Gastrocnemius medialis (tissue), 4 donors: ENCODE results near the gene AJAP1. TPM values are rescaled to one million over a fixed set of nuclear protein-coding genes. Genes with fewer than 3 reads are reported as not detected.

Experiments used
- ATAC-seq, 2 donors: fragments of 150-250 bp; one replicate each; pipeline ENCODE4 v1.9.1; 2016
- DNase-seq, 2 donors: peaks; one replicate each; pipeline ENCODE4 v3.0.0-alpha.2; 2019
- H3K27ac ChIP-seq, 4 donors: fragments of 200-600 bp; sonication (generic); 1 replicate in 1 of 4; 2 replicates in 3 of 4; pipeline ENCODE4 v1.5.1; 2016 to 2018; ENCODE audit warnings: mild to moderate bottlenecking in 2 of 4, moderate library complexity in 1 of 4
- H3K27me3 ChIP-seq, 3 donors: fragments of 200-600 bp; sonication (generic) in 2 of 3; 1 replicate in 1 of 3; 2 replicates in 2 of 3; pipeline versions ENCODE4 v1.5.1 to v1.6.0; 2016 to 2019; ENCODE audit warnings: mild to moderate bottlenecking in 1 of 3, moderate library complexity in 1 of 3
- H3K36me3 ChIP-seq, 2 donors: fragments of 200-600 bp; sonication (generic) in 1 of 2; one replicate each; pipeline ENCODE4 v1.5.1; 2017 to 2018
- H3K4me1 ChIP-seq, 2 donors: fragments of 200-600 bp; sonication (generic) in 1 of 2; one replicate each; pipeline ENCODE4 v1.5.1; 2016 to 2017; ENCODE audit warnings: mild to moderate bottlenecking in 2 of 2
- H3K4me3 ChIP-seq, 4 donors: fragments of 200-600 bp; sonication (generic) in 3 of 4; 1 replicate in 1 of 4; 2 replicates in 3 of 4; pipeline ENCODE4 v1.5.1; 2016 to 2019; ENCODE audit warnings: mild to moderate bottlenecking in 2 of 4
- H3K9me3 ChIP-seq, 3 donors: fragments of 200-600 bp; sonication (generic) in 2 of 3; 1 replicate in 1 of 3; 2 replicates in 2 of 3; pipeline ENCODE4 v1.5.1; 2016 to 2019
- POLR2A ChIP-seq, 2 donors: fragments of 450-650 bp; IDR thresholded peaks; one replicate each; pipeline ENCODE4 v1.6.1; 2017; ENCODE audit warnings: antibody characterized with exemption in 2 of 2, mild to moderate bottlenecking in 2 of 2, moderate library complexity in 2 of 2
- in situ Hi-C, 4 donors: fragments of 200-750 bp; cut with MboI; loops; one replicate each; pipeline versions ENCODE4 v1.15.0 to v1.8.0; 2017; ENCODE audit warnings: low sequenced_read_pairs in 4 of 4
- intact Hi-C: fragments of 100-400 bp; cut with DNase I; formaldehyde crosslinking; loops from one replicate; pipeline ENCODE4 v1.15.1; 2023; ENCODE audit warnings: low total_unique reads
- total RNA-seq, 4 donors: library from RNA; depleted of rRNA; stranded (reverse); fragments of >200 nt; gene quantifications; one replicate each; pipeline versions ENCODE4 v1.1.0 to v1.2.3, GENCODE V29; 2016
- TF ChIP-seq, protein P1 (sequence below), 5 experiments: fragments of 450-650 bp in 3 of 5; fragments of 200-600 bp in 2 of 5; sonication (generic) in 2 of 5; IDR thresholded peaks in 4 of 5; conservative IDR thresholded peaks in 1 of 5; 1 replicate in 4 of 5; 2 replicates in 1 of 5; pipeline ENCODE4 v1.5.1; 2016 to 2019; ENCODE audit warnings: antibody characterized with exemption in 5 of 5, mild to moderate bottlenecking in 3 of 5, moderate library complexity in 3 of 5

AJAP1 gene
- total RNA-seq, 4 donors from 2014 or later, result 0.03 to 0.18 (median 0.05) TPM; not detected in 1

DNA sequence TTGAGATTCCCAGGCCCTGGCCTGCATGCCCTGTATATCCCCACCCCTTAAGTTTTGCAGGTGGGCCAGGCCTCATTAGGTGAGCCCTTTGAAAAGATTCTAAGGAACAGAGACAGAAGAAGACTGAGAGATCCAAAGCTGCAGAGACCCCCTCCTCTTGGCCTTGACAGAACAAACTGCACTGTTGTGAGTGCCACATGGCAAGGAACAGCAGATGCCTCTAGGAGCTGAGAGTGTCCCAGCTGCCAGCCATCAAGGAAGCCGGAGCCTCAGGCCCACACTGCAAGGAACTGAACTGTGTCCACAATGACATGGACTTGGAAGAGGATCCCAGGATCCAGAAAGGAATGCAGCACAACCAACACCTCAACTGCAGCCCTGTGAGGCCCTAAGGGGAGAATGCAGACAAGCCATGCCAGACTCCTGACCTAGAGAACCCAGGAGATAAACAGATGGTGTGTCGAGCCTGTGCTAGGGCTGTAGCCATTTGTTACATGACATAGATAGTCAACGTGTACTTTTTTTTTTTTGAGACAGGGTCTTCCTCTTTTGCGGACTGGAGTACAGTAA is 182.7 kb downstream of the AJAP1 start:
- in situ Hi-C loops (no loop called here), intact Hi-C loops (no loop called here)
- Histone ChIP-seq H3K36me3 (no peaks in the 10 kb centered on the region), H3K27me3 (no peaks in the 10 kb centered on the region), H3K4me1 (no peaks in the 10 kb centered on the region), H3K27ac (no peak overlapping the region), H3K4me3 (no peak overlapping the region), H3K9me3 (no peaks in the 10 kb centered on the region)
- ATAC-seq (no peak), DNase-seq (no peak)
- TF ChIP-seq, protein P1, sequence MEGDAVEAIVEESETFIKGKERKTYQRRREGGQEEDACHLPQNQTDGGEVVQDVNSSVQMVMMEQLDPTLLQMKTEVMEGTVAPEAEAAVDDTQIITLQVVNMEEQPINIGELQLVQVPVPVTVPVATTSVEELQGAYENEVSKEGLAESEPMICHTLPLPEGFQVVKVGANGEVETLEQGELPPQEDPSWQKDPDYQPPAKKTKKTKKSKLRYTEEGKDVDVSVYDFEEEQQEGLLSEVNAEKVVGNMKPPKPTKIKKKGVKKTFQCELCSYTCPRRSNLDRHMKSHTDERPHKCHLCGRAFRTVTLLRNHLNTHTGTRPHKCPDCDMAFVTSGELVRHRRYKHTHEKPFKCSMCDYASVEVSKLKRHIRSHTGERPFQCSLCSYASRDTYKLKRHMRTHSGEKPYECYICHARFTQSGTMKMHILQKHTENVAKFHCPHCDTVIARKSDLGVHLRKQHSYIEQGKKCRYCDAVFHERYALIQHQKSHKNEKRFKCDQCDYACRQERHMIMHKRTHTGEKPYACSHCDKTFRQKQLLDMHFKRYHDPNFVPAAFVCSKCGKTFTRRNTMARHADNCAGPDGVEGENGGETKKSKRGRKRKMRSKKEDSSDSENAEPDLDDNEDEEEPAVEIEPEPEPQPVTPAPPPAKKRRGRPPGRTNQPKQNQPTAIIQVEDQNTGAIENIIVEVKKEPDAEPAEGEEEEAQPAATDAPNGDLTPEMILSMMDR (IDR thresholded peaks at IDR 0.05 in 4 of 5, conservative IDR thresholded peaks at IDR 0.05 in 1 of 5), result no peak
- no peak for TF ChIP-seq POLR2A (IDR thresholded peaks at IDR 0.05)

DNA sequence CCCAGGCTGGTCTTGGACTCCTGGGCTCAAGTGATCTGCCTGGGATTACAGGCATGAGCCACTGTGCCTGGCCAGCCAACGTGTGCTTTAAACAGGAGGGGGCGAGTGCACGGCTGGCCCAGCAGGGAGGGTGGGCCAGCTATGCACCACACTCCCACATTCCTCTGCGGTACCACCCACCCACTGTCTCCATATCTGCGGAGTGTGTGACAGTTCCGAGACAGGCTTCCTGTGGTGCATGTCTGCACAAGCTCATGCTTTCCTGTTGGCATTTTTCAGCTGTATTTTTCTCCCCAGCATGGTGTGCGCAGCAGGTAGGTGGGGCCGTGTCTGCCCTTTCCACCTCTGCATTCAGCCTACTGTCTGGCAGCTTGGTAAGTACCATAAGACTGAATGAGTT is 183.3 kb downstream of the AJAP1 start:
- ATAC-seq (no peak), DNase-seq (no peak)
- TF ChIP-seq, protein P1 (IDR thresholded peaks at IDR 0.05 in 4 of 5, conservative IDR thresholded peaks at IDR 0.05 in 1 of 5), result no peak
- no peak for TF ChIP-seq POLR2A (IDR thresholded peaks at IDR 0.05)
- in situ Hi-C loops, result no loop called here
- H3K4me3 ChIP-seq, result no peak overlapping the region
- intact Hi-C loops, result no loop called here
- no peaks in the 10 kb centered on the region for H3K9me3 ChIP-seq
- no peaks in the 10 kb centered on the region for H3K4me1 ChIP-seq
- H3K36me3 ChIP-seq, result no peaks in the 10 kb centered on the region
- H3K27ac ChIP-seq, result no peak overlapping the region
- no peaks in the 10 kb centered on the region for H3K27me3 ChIP-seq

- Histone ChIP-seq H3K27me3 (no peaks in the 10 kb centered on the region), H3K4me1 (no peaks in the 10 kb centered on the region), H3K9me3 (no peaks in the 10 kb centered on the region), H3K36me3 (no peaks in the 10 kb centered on the region), H3K4me3 (no peak overlapping the region), H3K27ac (no peak overlapping the region)
- intact Hi-C loops, result no loop called here
- TF ChIP-seq POLR2A (IDR thresholded peaks at IDR 0.05), result no peak
- TF ChIP-seq, protein P1 (IDR thresholded peaks at IDR 0.05 in 4 of 5, conservative IDR thresholded peaks at IDR 0.05 in 1 of 5), result no peak
- in situ Hi-C loops, result no loop called here
- ATAC-seq, result no peak
- no peak for DNase-seq
Observed at GRCh38 chr1:4838231-4838630, 183.8 kb downstream of the AJAP1 start.
